ENCODE measurements around the gene TSPAN9.

TSPAN9 gene

DNA sequence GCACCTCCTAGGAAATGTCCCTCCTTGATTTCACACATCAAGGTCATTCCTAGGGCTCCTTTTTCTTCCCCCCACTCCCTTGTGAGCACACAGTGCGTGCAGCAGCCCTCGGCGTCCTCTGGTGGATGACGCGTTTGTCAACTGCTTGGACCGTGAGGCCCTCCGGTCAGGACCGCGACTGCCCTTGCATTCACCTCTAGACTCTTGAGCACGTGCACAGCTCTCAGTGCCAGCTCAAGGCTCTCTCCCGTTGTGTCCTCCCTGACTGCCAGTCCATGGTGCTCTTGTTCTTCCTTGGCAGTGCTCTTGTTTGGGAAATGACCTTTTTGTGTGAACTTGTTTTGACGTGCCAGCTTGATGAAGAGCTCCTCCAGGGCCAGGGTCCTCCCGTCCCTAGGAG, 67.9 kb downstream of the TSPAN9 start:
- DNase-seq, result no peak

DNA sequence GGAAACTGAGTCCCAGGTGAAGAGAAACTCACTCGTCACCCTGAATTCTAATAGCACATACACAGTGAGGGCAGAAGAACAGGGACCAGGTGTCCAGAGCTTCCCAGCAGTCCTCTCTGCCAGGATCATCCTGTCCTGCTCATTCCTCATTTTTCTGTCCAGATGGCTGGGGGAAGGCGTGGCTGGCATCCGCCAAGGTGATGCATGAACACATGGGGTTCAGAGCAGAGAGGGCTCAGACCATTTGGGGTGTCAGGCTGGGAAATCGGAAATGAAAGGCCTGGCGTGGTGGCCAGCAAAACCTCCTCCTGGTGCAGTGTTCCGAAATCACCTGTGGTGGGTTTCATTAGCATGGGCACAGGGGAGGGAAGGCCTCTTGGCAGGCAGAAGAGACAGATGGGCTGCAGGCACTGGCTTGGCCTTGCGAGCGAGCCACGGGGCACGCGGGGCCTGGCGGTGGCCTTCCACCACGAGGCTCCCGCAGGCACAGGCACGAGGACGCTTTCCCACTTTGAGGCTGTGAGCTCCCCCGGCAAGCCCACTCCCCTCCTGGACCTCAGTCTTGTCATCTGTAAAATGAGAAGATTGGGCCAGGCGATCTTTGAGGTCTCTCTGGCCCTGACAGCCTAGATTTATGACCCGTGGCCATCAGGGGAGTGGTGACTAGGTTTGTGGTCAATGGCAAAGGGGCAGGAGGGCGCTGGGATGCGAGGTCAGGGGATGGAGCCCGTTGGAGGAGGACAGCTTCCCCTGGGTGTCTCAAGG, 68.5 kb downstream of the TSPAN9 start:
- no peak for DNase-seq

DNA sequence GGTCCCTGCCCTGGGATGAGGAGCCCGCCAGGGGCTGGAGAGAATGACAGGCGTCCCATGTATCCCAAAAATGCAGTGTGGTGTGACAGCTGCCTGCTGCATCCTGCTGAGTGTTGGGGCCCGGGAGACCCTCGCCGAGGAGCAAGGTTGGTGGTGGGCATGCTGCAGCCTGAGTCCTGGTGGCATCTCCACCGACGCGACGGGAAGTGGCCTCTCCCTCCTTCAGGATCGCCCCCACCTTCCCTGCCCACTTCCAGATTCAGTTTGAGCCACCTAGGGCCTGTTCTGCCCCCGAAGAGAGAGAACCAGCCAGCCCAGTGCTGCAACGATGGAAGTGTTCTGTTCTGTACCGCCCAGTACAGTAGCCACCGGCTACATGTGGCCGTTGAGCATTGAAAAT, 70.1 kb downstream of the TSPAN9 start:
- no peak for DNase-seq

DNA sequence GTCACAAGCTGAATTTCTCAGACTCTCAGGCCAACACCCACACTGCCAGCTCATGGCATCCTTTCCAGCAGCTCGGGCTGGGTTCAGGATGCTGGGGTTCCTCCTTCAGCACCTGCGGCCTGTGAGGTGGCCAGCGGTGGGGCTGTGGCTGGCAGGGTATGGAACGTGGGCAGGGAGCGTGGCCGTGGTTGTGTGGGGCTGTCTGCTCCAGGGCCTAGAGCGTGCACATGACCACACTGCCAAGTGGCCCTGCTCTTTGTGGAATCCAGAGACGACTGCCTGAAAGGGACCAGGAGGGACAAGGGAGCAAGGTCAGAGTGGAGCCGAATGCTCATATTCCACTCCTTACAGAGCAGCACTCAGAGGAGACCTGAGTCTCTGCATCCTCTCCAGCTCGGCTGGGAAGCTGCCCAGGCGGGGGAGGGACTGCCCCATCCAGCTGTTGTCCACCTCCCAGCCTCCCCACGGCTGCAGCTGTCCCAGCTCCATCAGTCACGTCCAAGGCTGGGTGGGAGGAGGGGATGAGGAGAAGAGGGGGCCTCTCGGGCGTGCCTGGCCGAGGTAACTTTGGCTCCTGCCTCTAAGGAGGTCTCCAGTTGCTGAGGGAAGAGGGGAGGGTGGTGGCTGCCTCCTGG, 71.3 kb downstream of the TSPAN9 start:
- no peak for DNase-seq

DNA sequence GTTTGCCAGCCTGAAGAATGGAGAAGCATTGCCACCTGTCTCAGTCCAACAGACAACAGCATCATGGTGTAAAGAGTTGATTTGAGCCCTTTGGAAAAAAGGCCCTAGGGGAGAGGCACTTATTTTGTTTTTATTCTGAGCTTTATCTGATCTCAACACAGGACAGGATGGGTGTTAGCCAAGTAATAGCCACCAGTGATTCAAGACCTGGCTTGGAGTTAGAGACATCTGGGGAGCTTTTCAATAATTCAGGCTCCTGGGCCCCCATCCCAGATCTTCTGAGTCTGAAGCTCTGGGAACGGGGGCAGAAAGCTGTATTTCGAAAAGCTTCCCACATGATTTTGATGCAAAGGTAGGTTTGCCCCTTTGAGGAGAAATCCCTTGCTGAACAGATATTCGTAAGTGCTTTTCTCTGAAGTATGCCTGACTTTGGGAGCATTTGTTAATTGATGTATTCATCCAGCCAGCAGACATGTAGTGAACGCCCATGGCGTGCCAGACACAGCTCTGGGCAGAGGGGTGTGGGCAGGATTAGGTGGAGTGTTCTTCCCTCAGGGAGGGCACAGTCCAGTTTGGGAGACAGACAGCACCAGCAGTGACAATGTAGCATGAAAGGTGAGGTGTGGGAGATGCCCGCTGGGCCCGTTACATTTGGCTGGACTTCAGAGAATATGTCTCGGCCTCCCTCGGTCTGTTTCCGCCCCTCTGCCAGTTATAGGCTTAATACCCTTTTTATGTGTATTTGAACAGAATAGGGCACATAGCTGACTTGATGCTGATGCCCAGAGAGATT, 72.5 kb downstream of the TSPAN9 start:
- no peak for DNase-seq

DNA sequence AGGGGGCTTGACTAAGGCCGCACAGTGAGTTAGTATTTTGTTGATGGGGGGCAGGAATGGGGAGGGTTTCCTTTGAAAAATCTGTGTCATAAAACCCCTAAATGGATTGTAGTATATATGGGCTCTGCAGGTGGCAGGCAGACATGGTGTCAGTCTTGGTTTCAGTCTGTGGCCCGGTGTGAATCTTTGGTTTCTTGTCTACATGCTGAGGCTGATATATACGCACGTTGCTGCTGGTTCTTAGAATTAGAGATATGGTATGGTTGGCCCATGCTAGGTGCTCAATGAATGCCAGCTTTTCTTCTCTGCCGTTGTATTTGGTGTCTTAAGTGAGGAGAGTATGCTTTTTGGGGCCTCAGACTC, 73.1 kb downstream of the TSPAN9 start:
- no peak for DNase-seq

DNA sequence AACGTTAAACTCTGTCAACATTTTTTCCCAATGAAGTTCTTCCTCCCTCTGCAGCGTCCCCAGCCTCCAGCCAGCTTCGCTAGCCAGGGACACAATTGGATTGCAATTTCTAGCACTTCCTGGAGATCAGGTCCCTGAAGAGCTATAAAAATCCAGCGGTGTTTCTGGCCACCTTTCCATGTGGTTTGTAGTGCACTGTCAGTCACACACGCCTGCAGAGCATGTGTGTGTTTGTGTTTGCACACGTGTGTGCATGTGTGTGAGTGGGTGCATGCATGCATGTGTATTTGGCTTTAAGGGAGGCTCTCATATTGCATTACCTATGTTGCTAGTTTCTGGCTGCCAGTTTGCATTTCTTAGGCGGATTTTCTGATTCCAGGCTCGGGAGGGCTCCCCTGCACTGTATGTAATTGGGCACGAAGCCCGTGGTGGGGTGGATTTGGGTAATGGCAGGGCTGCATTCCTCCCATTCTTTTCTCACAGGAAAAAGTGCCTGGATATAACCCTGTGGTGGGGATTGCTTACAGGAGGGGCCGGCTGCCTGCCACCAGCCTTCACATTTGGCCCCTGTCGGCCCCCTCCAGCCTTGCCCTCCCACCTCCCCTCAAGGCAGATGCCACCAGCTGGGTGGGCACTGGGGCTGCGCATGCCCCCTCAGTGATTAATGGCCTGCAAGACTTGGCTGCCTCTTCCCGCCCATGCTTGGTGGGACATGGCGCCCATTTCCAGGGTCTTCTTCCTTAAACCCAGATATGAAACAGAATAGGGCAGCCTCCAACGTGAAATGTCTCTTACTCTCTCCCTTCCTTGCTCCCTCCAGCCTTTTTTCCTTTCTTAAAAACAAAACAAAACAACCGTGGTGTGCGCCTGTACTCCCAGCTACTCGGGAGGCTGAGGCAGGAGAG, 74.0 kb downstream of the TSPAN9 start:
- DNase-seq, result no peak

DNA sequence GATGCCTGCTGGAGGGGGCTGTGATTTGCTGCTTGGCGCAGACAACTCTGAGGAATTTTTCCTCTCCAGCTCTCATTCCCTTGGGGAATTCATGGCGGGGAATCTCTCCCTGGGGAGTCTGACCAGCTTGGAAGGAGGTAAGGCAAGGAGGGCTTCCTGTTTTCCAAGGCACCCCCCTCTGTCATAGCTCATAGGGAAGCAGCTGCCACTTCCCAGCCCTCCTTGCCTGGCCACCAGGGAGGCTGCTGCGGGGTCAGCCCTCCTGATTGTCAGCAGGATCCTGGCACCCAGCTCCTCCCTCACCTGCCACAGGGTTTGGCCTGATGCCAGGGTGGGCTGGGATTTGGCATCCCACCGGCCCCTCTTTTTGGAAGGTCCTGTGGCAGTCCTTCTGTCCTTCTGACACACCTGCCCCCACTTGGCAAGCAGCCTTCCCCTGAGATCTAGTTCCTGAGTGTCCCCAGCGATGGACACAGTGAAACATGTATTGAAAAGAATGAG, 74.9 kb downstream of the TSPAN9 start:
- DNase-seq, result no peak

DNA sequence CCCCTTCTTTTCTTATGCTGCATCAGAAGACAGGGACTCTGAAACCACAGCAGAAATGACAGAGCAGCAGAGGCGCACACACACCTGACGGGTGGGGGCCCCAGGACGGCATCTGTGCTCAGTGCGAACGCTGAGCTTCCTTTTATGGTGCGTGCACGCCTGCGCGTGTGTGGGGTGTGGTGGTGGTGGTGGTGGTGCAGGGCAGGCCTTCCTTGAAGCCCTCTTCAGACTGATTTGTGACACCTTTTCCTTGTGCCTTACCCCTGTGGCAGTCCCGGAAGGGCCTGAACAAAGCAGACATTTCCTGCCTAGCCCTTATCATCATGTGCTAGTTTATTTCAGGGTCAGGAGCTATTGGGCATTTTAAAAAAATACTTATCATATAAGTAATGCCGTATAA, 75.7 kb downstream of the TSPAN9 start:
- no peak for DNase-seq

DNA sequence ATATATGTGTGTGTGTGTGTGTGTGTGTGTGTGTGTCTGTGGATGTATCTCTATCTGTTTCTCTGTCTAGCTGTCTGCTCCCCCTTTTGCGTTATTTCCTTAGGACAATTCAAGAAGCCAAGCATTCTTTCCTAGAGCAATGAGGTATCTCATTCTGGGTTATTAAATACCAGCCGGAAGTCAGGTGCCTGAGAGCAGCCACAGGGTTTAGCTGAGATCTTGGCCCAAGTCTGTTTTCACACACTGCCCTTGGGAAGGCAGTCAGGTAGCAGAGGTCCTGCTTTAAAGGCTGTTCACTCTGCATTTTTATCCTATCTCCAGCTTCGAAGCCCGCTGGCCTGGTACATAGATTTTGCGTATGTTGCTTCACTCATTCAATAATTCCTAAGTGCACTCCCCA, 76.8 kb downstream of the TSPAN9 start:
- DNase-seq, result no peak

DNA sequence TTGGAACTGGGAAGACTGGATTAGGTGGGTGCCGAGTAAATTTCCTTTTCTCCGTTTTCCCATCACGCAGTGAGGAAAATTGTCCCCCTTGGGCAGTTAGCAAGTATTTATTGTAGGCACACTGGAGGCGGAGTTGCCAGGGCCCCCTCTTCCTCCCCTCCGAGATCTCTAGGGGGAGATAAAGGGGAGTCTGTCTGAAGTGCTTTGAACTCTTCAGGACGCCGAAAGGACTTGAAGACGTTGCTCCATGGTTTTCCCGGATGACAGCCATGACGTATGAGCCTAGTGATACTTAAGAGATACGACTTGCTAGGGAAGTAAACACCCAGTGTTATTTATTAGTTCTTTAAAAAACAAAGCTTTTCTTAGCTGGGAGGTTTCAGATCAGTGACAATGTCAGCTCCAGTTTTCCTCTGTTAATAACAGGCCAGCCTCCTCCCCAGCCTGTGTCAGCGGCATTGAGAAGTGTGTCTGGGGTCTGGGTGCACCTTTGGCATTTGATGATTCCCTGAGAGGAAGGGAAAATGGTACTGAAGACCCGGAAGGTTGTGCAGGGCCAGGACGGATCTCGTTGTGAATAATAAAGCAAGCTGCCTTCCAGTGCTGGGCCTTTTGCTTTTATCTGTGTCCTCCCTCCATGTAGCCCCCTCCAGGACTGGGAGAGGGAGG, 78.7 kb downstream of the TSPAN9 start:
- DNase-seq, result no peak

DNA sequence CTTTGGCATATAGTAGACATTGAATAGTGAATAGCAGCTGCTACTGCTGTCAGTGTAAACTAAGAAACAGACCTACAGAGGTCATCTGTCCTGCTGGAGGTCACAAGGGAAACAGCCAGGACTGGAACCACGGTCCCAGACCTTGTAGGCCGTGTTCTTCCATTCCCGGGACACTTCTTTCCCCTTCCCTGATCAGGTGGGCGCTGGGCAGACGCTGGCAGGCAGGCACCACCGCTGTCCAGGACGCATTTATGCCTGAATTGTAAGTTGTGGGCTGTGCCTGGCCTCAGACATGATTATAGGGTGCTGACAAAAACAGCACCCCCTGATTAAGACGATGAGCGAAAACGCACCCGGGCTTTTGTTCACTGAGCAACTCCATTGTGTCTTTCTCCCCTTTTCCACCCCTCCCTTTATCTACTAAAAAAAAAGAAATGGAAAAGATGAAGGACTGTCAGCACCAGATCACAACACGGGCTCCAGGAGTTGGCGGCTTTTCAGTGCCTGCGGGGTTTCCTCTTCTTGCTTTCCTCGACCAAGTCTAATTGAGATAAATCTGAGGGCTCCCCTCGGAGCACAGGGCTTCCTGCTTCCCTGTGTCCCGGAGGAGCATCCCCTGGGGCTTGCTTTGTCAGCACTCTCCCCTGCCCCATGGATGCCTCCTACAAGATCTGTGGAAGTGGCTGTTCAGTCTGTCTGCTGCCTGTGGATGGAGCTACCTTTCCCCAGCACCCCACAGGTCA, 80.6 kb downstream of the TSPAN9 start:
- DNase-seq, result no peak

DNA sequence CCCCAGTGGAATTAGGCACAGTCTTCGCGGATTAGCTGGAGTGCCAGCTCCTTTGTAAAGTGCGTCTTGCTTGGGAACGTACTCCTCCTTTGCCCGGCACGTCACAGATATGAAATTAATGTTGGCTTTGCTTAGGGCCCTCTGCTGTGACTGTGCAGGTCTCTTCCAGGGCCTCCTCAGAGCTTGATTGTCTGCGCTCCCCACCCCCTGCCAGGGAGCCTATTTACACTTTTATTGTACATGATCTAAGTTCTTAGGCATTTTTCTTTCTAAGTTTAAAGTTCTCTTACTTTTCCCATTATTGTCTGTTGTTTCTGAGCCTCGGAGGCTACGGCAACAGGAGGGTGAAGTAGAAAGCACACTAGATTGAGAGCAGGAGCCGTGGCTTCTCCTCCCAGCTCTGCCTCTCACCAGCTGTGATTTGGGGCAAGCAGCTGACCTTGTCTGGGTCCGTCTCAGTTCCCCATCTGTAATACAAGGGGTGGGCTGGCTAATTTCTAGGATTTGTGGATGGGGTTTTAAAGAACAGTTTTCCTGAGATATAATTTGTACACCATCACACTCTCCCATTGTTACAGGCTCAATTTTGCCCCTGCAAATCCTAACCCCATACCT, 81.8 kb downstream of the TSPAN9 start:
- DNase-seq, result no peak

DNA sequence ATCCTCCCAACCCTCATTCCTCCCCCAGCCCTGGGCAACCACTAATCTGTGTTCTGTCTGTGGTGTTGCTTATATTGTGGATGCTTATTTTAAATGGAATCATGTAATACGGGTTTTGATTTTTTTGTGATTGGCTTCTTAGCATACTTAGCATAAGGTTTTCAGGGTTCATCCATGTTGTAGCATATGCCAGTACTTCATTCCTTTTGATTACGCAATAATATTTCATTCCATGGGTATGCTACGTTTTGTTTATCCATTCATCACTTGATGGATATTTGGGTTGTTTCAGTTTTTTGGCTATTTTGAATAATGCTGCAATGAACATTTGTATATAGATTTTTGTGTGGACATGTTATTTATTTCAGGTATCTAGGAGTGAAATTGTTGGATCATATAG, 82.9 kb downstream of the TSPAN9 start:
- DNase-seq, result no peak

DNA sequence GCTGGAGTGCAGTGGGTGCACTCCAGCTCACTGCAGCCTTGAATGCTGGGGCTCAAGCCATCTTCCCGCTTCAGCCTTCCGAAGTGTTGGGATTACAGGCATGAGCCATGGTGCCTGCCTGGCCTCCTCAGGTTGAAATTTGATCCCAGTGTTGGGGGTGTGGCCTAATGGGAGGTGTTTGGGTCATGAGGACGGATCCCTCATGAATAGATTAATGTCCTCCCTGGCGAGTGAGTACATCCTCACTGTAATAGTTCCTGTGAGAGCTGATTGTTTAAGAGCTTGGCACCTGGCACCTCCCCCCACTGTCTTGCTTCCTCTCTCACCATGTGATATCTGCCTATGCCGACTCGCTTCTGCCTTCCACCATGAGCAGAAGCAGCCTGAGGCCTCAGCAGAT, 84.7 kb downstream of the TSPAN9 start:
- DNase-seq, result no peak

DNA sequence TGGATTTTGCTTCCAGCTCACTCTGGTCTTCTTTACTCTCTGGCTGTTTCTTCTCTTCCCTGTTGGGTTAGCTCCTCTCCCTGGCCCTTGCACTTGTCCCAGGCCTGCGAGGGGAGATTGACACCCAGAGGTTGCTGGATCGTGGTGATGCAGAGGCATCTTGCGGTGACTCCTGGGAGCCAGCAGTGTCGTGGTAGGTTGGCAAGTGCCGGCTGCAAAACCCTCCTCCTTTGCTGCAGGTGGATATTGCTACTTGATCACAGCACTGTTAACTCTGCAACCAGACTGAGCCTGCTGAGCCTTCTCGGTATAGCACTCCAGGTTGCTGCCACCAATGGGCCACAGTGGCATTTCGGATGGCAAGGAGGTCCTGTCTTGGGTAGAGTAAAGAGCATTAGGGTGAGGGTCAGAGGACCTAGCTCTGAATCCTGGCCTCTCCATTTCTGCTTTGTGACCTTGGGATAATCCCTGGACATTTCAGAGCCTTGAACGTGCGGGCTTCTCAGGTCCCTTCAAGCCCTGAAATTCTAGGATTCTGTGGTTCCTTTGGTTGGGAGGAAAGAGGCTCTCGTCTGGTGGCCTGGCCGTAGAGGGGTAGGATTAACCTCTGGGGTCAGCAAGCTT, 87.4 kb downstream of the TSPAN9 start:
- no peak for DNase-seq

DNA sequence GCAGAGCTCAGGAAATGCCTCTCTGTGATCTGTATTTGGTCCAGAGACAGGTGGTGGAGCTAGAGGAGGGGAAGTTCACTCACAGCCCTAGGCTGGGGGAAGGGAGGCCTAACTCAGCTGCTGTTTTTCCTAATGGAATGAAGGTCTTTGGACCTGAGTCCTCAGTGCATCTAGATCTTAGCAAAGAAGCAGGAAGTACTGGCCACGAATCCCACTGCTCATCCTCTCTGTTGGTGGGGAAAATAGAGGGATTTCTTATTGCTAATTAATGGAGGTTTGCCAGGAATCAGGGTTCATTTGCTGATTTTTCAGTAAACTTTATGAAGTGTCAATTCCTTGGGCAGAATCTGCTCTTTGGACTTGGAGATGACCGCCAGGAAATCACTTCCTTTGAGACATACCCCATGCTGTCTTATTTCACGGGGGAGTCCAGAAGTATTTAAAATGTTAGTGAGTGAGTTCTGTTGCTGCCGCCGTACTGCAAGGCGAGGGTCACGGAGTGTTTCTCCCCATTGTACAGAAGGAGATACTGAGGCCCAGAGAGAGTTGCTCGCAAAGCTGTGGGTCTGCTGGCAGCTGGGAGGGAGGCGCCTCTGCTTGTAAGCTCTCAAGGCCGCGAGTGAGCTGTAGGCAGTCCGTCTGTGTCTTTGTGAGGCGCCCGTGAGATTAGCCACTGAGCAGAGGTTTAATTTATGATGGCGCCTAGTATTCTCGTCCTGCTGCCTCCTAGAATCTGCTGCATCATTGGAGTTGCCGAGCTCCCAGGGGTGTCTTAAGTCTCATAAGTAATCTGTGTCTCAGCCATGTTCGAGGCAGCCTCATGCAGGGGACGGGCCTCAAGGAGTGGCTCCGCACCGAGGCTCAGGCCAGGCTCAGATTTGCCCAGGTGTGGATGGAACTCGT, 88.2 kb downstream of the TSPAN9 start:
- DNase-seq, result no peak

DNA sequence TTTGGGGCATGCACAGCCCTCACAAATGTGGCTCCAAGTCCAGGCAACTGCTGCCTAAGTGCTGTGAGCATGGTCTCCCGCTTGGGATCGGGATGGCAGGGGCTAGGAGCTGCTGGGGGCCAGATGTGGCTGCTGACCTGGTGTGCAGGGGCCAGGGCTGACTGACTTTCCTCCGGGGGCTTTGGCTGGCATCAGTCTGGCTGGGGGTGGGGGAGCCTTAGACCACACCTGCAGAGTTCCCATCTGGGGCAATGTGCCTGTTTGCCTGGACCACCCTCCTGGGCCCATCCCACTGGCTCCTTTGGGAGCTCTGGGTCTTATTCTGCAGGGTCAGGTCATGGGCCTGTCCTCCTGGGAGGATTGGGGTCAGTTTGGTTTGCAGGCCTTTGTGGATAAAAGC, 90.5 kb downstream of the TSPAN9 start:
- DNase-seq, result no peak

Measured in CD4-positive, alpha-beta T cell treated with Interferon alpha-2 for 1 hour (primary cell).